Hepatocyte (in vitro differentiated cells): Measurements from ENCODE around the gene TM6SF1.

Experiments used
- EZH2 ChIP-seq: fragments of 200-600 bp; sonication (generic); IDR thresholded peaks from 2 replicates; pipeline ENCODE4 v1.6.1; 2016; ENCODE audit warnings: antibody characterized with exemption, mild to moderate bottlenecking, borderline replicate concordance
- EZH2phosphoT487 ChIP-seq: fragments of 200-600 bp; sonication (generic); IDR thresholded peaks from one replicate; pipeline ENCODE4 v1.6.1; 2018; ENCODE audit warnings: antibody characterized with exemption, mild to moderate bottlenecking, low read depth, moderate library complexity; ENCODE audit not compliant: unreplicated experiment, severe bottlenecking
- TF ChIP-seq, protein P1 (sequence below): fragments of 200-600 bp; sonication (generic); IDR thresholded peaks from 2 replicates; pipeline ENCODE4 v1.5.1; 2016; ENCODE audit warnings: antibody characterized with exemption, mild to moderate bottlenecking; ENCODE audit not compliant: poor library complexity

DNA sequence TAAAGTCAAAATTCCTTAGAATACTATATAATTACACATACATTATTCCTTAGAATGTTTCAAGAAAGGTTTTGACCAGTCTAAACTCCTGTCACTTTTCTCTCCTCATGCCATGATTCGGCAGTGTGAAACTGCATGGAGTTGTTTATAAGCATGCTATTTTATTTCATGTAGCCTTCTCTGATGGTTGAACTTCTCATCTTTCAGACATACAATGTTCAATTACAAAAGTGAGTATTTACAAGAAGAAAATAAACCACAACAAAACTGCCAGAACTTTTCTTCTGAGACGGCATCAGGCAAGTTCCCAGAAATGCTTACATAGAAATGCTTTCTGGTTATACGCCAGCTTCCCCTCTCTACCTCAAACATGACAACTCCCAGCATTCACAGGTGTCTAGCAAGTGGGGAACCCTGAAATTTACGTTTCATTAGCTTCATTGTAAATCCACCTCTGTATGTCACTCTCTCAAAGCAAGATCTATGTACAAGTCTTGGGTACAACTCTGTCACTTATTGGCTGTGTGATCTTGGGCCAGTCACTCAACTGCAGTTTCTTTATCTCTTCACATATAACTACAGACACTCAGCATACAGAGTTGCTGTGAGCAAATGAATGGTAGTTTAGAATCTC lies 57.4 kb downstream of the TM6SF1 start:
- TF ChIP-seq, protein P1, sequence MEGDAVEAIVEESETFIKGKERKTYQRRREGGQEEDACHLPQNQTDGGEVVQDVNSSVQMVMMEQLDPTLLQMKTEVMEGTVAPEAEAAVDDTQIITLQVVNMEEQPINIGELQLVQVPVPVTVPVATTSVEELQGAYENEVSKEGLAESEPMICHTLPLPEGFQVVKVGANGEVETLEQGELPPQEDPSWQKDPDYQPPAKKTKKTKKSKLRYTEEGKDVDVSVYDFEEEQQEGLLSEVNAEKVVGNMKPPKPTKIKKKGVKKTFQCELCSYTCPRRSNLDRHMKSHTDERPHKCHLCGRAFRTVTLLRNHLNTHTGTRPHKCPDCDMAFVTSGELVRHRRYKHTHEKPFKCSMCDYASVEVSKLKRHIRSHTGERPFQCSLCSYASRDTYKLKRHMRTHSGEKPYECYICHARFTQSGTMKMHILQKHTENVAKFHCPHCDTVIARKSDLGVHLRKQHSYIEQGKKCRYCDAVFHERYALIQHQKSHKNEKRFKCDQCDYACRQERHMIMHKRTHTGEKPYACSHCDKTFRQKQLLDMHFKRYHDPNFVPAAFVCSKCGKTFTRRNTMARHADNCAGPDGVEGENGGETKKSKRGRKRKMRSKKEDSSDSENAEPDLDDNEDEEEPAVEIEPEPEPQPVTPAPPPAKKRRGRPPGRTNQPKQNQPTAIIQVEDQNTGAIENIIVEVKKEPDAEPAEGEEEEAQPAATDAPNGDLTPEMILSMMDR: no peak
- TF ChIP-seq EZH2phosphoT487 (no peak), EZH2 (no peak)
